Panc1 (cell line): ENCODE data around the gene TMEM202. TPM values are rescaled to one million over a fixed set of nuclear protein-coding genes. Genes with fewer than 3 reads are reported as not detected.

Experiments
- ATAC-seq: fragments of 200-7000 bp; cut with Tn5 transposase; 2 replicates; pipeline ENCODE4 v1.9.1; 2020; ENCODE audit warnings: mild to moderate bottlenecking, moderate library complexity
- BruUV-seq: library from RNA; stranded (reverse); fragments of 400-500 nt; replicated peaks from 2 replicates; lab custom pipeline; 2021; lab: Mats Ljungman, UMichigan
- CTCF ChIA-PET: fragments of 300-600 bp; sonication (Branson Sonifier 250); formaldehyde crosslinking; loops from one replicate; lab custom pipeline; 2022; ENCODE audit warnings: antibody characterized with exemption; lab: Charles Lee
- POLR2A ChIA-PET: fragments of 300-600 bp; sonication (Branson Sonifier 250); formaldehyde crosslinking; loops from one replicate; lab custom pipeline; 2022; ENCODE audit warnings: antibody characterized with exemption; lab: Charles Lee
- DNase-seq: peaks from one replicate; pipeline ENCODE4 v3.0.0-alpha.2; 2010; ENCODE audit warnings: low read depth, low spot score
- H3K27ac ChIP-seq: 2 replicates; pipeline ENCODE4 v1.5.1; 2011; ENCODE audit warnings: mild to moderate bottlenecking, low read length, inconsistent platforms
- H3K27me3 ChIP-seq: fragments of 200-500 bp; sonication (Bioruptor generic); 2 replicates; pipeline ENCODE4 v1.6.0; 2014; ENCODE audit warnings: low read length, inconsistent platforms; ENCODE audit not compliant: control insufficient read depth, insufficient read depth
- H3K36me3 ChIP-seq: fragments of 200-500 bp; sonication (Bioruptor generic); 2 replicates; pipeline ENCODE4 v1.5.1; 2014; ENCODE audit warnings: inconsistent platforms, mild to moderate bottlenecking, low read length, moderate library complexity; ENCODE audit not compliant: control insufficient read depth, insufficient read depth
- H3K4me1 ChIP-seq: 2 replicates; pipeline ENCODE4 v1.5.1; 2011; ENCODE audit warnings: inconsistent platforms, mild to moderate bottlenecking, low read length, moderate library complexity; ENCODE audit not compliant: control insufficient read depth, insufficient read depth
- H3K4me3 ChIP-seq, 2 experiments: 2 replicates each; pipeline ENCODE4 v1.5.1; 2011 to 2012; ENCODE audit warnings: low read depth in 2 of 2, low read length in 2 of 2, mild to moderate bottlenecking in 2 of 2, inconsistent platforms in 1 of 2, moderate library complexity in 1 of 2
- H3K9me3 ChIP-seq: fragments of 200-500 bp; sonication (Bioruptor generic); 2 replicates; pipeline ENCODE4 v1.5.1; 2014; ENCODE audit warnings: low read depth, mild to moderate bottlenecking, inconsistent platforms, low read length, moderate library complexity; ENCODE audit not compliant: control insufficient read depth, insufficient read depth
- POLR2AphosphoS5 ChIP-seq: IDR thresholded peaks from 2 replicates; pipeline ENCODE4 v1.6.1; 2012; ENCODE audit warnings: mild to moderate bottlenecking, low read depth, low read length, moderate library complexity
- REST ChIP-seq, 2 experiments: IDR thresholded peaks; 2 replicates each; pipeline ENCODE4 v1.6.1; 2011 to 2012; ENCODE audit warnings: low read depth in 2 of 2, control low read depth in 1 of 2, low read length in 1 of 2, mild to moderate bottlenecking in 1 of 2, moderate library complexity in 1 of 2; ENCODE audit not compliant: insufficient read depth in 1 of 2
- SIN3A ChIP-seq: IDR thresholded peaks from 2 replicates; pipeline ENCODE4 v1.6.1; 2012; ENCODE audit warnings: low read depth, mild to moderate bottlenecking, low read length, moderate library complexity, borderline replicate concordance; ENCODE audit not compliant: insufficient read depth
- TCF7L2 ChIP-seq: IDR thresholded peaks from 2 replicates; pipeline ENCODE4 v1.6.1; 2011; ENCODE audit warnings: mild to moderate bottlenecking, low read depth, low read length, inconsistent platforms
- in situ Hi-C: cut with HindIII; loops from 2 replicates; pipeline ENCODE4 v1.10.0; 2016; ENCODE audit warnings: low sequenced_read_pairs, low pct_unique_long_range_greater_than_20kb
- intact Hi-C: fragments of 100-400 bp; cut with micrococcal nuclease; formaldehyde crosslinking; loops from one replicate; pipeline ENCODE4 v1.10.0; 2022; ENCODE audit not compliant: unreplicated experiment
- total RNA-seq: library from RNA; stranded (reverse); gene quantifications from one replicate; pipeline ENCODE4 v1.2.1, GENCODE V29; 2021; ENCODE audit not compliant: unreplicated experiment

Gene TMEM202
- total RNA-seq, 1 experiment from 2014 or later, result not detected

- Histone ChIP-seq H3K4me3 (no peak overlapping the region), H3K27me3 (no peaks in the 10 kb centered on the region), H3K9me3 (no peaks in the 10 kb centered on the region), H3K4me1 (no peaks in the 10 kb centered on the region), H3K27ac (no peak overlapping the region), H3K36me3 (no peaks in the 10 kb centered on the region)
- intact Hi-C loops (no loop called here), in situ Hi-C loops (no loop called here)
- POLR2A ChIA-PET, result no interaction called here
- DNase-seq (no peak), ATAC-seq (no peak)
- no peak for TF ChIP-seq REST (IDR thresholded peaks at IDR 0.05; ENCODE audit: insufficient read depth in 1 of 2, low read depth in 2 of 2, low read length in 1 of 2)
- CTCF ChIA-PET, result no interaction called here
- no TSS peak for BruUV-seq
Observed at GRCh38 chr15:72368899-72369298, 29.2 kb upstream of the TMEM202 start.

GRCh38 chr15:72369964-72370363 is 28.1 kb upstream of the TMEM202 start:
- ATAC-seq (no peak), DNase-seq (no peak)
- POLR2A ChIA-PET, result interaction anchor here (0.7 kb wide), 1 partner anchor 36 kb away, joined by 6 read pairs; no protein-coding TSS in a partner anchor
- CTCF ChIA-PET, result no interaction called here
- BruUV-seq, result no TSS peak
- Histone ChIP-seq H3K27me3 (no peaks in the 10 kb centered on the region), H3K36me3 (no peaks in the 10 kb centered on the region), H3K9me3 (no peaks in the 10 kb centered on the region), H3K27ac (no peak overlapping the region), H3K4me1 (peaks cover 5% of the 10 kb centered on the region; the same call in 1 of the 2 replicates), H3K4me3 (no peak overlapping the region)
- intact Hi-C loops (loop anchor here (10.0 kb wide), 1 partner anchor 105 kb away; the partner anchor contains the start of gene ARIH1), in situ Hi-C loops (no loop called here)
- no peak for TF ChIP-seq TCF7L2

- ChIA-PET CTCF (no interaction called here), POLR2A (no interaction called here)
- no peak for DNase-seq
- ATAC-seq, result no peak
- Histone ChIP-seq H3K36me3 (no peaks in the 10 kb centered on the region), H3K4me3 (no peak overlapping the region), H3K27ac (no peak overlapping the region), H3K4me1 (peaks cover 8% of the 10 kb centered on the region; the same call in 1 of the 2 replicates), H3K9me3 (no peaks in the 10 kb centered on the region), H3K27me3 (no peaks in the 10 kb centered on the region)
- in situ Hi-C loops, result no loop called here
- intact Hi-C loops, result loop anchor here (10.0 kb wide), 1 partner anchor 102 kb away; the partner anchor contains the start of gene ARIH1
- TF ChIP-seq POLR2AphosphoS5 (no peak), SIN3A (no peak), REST (IDR thresholded peaks at IDR 0.05; ENCODE audit: insufficient read depth in 1 of 2, low read depth in 2 of 2, low read length in 1 of 2) (no peak)
- BruUV-seq, result no TSS peak
Observed at GRCh38 chr15:72372361-72372760, 25.7 kb upstream of the TMEM202 start.
